ENCODE data around the gene AADACL3.

AADACL3 gene

GRCh38 chr1:12776801-12777557, 61.1 kb downstream of the AADACL3 start:
- H3K27me3 ChIP-seq (ENCODE audit: insufficient read depth, low read length, poor library complexity, severe bottlenecking), result no peaks in the 10 kb centered on the region
- H3K9ac ChIP-seq (ENCODE audit: low read depth, low read length, poor library complexity, severe bottlenecking), result no peak overlapping the region
- H3K9me3 ChIP-seq (ENCODE audit: insufficient read depth, low read depth, low read length), result no peaks in the 10 kb centered on the region
- H3K9me2 ChIP-seq (replicated peaks; ENCODE audit: low read depth, low read length), result no peaks in the 10 kb centered on the region
- H3K79me2 ChIP-seq (ENCODE audit: insufficient read depth, low read length), result no peaks in the 10 kb centered on the region
- no peak overlapping the region for H2AFZ ChIP-seq (ENCODE audit: low read length)
- H3K4me2 ChIP-seq (ENCODE audit: low read depth, low read length, poor library complexity, severe bottlenecking), result no peak overlapping the region
- no peaks in the 10 kb centered on the region for H3F3A ChIP-seq (ENCODE audit: low read depth)
- no peaks in the 10 kb centered on the region for H3K36me3 ChIP-seq (ENCODE audit: insufficient read depth, low read length)
- H3K4me1 ChIP-seq (ENCODE audit: insufficient read depth, low read length, poor library complexity, severe bottlenecking), result no peaks in the 10 kb centered on the region
- TF ChIP-seq CTCF (conservative IDR thresholded peaks at IDR 0.05; ENCODE audit: low read length), result no peak
- no peak for TF ChIP-seq EZH2phosphoT487 (IDR thresholded peaks at IDR 0.05; ENCODE audit: borderline replicate concordance)
- no peaks in the 10 kb centered on the region for H4K20me1 ChIP-seq (ENCODE audit: insufficient read depth, low read length, poor library complexity, severe bottlenecking)
- H3K4me3 ChIP-seq (ENCODE audit: low read length, poor library complexity, severe bottlenecking), result no peak overlapping the region
